Subcutaneous abdominal adipose tissue (tissue), 5 donors: Measurements from ENCODE around the gene GMCL2.
"Not testable (repeated sequence)": the region's sequence is repeated elsewhere in the genome, so short reads cannot be mapped to it uniquely, and the experiment has no call there.

Experiments used
- H3K27ac ChIP-seq: one replicate; pipeline ENCODE4 v1.7.0; 2013; ENCODE audit warnings: low read depth, mild to moderate bottlenecking, inconsistent platforms, low read length, moderate library complexity
- H3K27me3 ChIP-seq, 5 donors: one replicate each; pipeline ENCODE4 v1.7.0; 2013; ENCODE audit warnings: low read length in 5 of 5, inconsistent platforms in 1 of 5; ENCODE audit not compliant: control insufficient read depth in 5 of 5, insufficient read depth in 4 of 5
- H3K36me3 ChIP-seq, 5 donors: one replicate each; pipeline ENCODE4 v1.7.0; 2013; ENCODE audit warnings: low read length in 5 of 5; ENCODE audit not compliant: control insufficient read depth in 5 of 5, insufficient read depth in 5 of 5
- H3K4me1 ChIP-seq, 5 donors: one replicate each; pipeline ENCODE4 v1.7.0; 2013; ENCODE audit warnings: low read length in 5 of 5, mild to moderate bottlenecking in 3 of 5, moderate library complexity in 1 of 5; ENCODE audit not compliant: control insufficient read depth in 5 of 5, insufficient read depth in 5 of 5
- H3K4me3 ChIP-seq, 5 donors: one replicate each; pipeline ENCODE4 v1.7.0; 2013; ENCODE audit warnings: low read length in 5 of 5, low read depth in 1 of 5
- H3K9ac ChIP-seq, 5 donors: one replicate each; pipeline ENCODE4 v1.7.0; 2013; ENCODE audit warnings: low read length in 5 of 5, mild to moderate bottlenecking in 4 of 5, moderate library complexity in 3 of 5
- H3K9me3 ChIP-seq, 5 donors: one replicate each; pipeline ENCODE4 v1.7.0; 2013; ENCODE audit warnings: low read length in 5 of 5; ENCODE audit not compliant: control insufficient read depth in 5 of 5
- donor health status: healthy.
- donor health status: healthy.
- donor health status: healthy.
- donor health status: healthy.
- donor health status: healthy.

The GMCL2 gene

DNA sequence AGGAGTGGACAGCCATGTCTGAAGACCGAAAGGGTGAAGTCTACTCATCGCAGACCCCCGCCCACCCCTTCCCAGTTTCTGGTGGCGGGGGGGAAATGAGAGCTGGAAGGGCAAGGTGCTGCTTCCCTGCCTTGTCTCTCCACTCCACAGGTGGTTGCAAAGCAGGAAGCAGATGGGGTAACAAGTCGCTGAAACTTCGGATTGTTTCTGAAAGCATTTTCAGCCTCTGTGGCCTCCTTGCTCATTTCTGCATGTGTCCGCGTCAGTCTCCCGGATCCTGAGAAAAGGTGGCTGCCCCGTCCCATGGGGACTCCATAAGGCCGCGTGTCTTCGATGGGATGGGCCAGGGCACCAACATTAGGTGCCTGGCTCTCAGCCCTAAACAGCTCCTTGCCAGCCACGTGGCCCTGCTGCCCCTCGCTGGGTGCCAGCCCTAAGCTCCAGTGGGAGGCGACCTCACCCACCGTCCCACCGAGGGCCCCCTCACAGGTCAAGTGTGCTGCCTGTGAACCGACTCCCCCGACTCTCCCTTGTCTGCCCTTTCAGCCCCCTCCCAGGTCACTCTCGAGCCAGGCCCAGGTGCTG is 44.5 kb upstream of the GMCL2 start:
- H3K4me1 ChIP-seq, result peaks cover 10 to 76% (median 52%) of the 10 kb centered on the region in 5 donors

DNA sequence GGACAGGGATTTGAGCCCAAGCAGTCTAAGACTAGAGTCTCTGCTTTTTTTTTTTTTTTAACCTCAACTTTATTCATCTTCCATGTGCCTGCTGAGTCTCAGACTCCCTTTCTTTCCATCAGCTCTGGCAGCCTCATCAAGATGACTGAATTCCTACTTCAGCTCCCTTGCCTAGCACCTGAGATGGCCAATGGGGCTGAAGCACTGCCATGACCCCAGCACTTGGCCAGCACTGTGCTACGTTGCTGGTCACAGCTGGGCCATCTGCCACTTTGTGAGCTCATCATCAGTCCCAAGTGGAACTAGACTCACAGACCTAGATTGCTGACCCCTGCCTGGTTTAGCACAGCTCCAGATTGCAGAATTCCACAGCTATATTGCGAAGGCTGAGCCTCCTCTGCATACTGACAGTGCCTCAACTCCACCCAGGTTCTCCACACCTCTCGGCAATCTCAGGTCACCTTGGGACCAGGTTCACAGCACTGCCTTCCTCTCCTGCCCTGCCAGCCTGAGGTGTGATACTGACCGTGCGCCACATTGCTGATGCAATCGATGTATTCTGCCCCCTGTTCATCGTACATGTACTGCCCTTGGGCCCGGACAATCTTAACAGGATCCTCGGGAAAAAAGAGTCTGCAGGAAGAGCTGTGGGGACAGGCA is 43.8 kb upstream of the GMCL2 start:
- Histone ChIP-seq H3K27me3 (no peaks in the 10 kb centered on the region), H3K4me1 (peaks cover 10 to 70% (median 45%) of the 10 kb centered on the region in 5 donors), H3K9ac (peak overlapping the region; percentile 87 to 95 (median 92)), H3K9me3 (no peaks in the 10 kb centered on the region), H3K27ac (peak overlapping the region; percentile 91), H3K4me3 (peak overlapping the region; percentile 83 to 87 (median 84)), H3K36me3 (peaks cover 3 to 47% (median 31%) of the 10 kb centered on the region in 5 donors)

More for the DNA sequence above, 44.5 kb upstream of the GMCL2 start:
- H3K4me3 ChIP-seq, result peak overlapping the region; percentile 83 to 87 (median 84)
- H3K9me3 ChIP-seq, result no peaks in the 10 kb centered on the region
- H3K27ac ChIP-seq, result peak overlapping the region; percentile 91
- H3K27me3 ChIP-seq, result no peaks in the 10 kb centered on the region
- H3K9ac ChIP-seq, result peak overlapping the region; percentile 87 to 95 (median 92)
- peaks cover 3 to 43% (median 29%) of the 10 kb centered on the region in 5 donors for H3K36me3 ChIP-seq

DNA sequence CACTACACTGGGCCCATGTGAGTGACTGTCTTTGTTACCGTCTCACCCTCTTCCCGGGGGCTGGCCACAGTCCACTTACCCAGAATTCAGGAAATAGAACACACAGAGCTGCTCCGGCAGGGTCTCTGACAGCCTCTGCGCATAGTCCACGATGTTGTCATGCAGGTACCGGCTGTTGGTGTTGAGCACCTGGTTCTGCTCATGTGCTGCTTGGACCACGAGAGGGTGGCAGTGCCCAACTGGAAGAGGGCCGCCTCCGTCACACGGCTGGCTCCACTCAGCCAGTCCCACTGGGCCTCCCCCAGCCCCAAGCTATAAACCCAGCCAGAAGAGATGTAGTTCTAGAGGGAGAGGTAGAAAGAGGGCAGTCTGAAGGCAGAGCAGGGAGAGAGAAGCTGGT is 42.7 kb upstream of the GMCL2 start:
- peak overlapping the region in 4 of 5 donors; percentile 8 to 93 (median 70) for H3K9ac ChIP-seq
- H3K36me3 ChIP-seq, result peaks cover 3 to 58% (median 36%) of the 10 kb centered on the region in 5 donors
- peak overlapping the region in 2 of 5 donors; percentile 12 to 28 for H3K4me3 ChIP-seq
- peaks cover 10 to 61% (median 38%) of the 10 kb centered on the region in 5 donors for H3K4me1 ChIP-seq
- H3K9me3 ChIP-seq, result no peaks in the 10 kb centered on the region
- no peaks in the 10 kb centered on the region for H3K27me3 ChIP-seq
- H3K27ac ChIP-seq, result peak overlapping the region; percentile 39

GRCh38 chr5:178229111-178229510 is 41.9 kb upstream of the GMCL2 start:
- Histone ChIP-seq H3K36me3 (peaks cover 3 to 65% (median 42%) of the 10 kb centered on the region in 5 donors), H3K9ac (peak overlapping the region in 1 of 5 donors; percentile 27), H3K4me1 (peaks cover 10 to 55% (median 39%) of the 10 kb centered on the region in 5 donors)
- not testable (repeated sequence) for H3K9me3 ChIP-seq, H3K27me3 ChIP-seq, H3K27ac ChIP-seq, H3K4me3 ChIP-seq

GRCh38 chr5:178228609-178229008 is 41.4 kb upstream of the GMCL2 start:
- H3K9ac ChIP-seq, result no peak overlapping the region

GRCh38 chr5:178227929-178228328 is 40.8 kb upstream of the GMCL2 start:
- no peak overlapping the region for H3K9ac ChIP-seq
- H3K36me3 ChIP-seq, result peaks cover 3 to 77% (median 48%) of the 10 kb centered on the region in 5 donors
- H3K4me1 ChIP-seq, result peaks cover 8 to 52% (median 47%) of the 10 kb centered on the region in 5 donors

More at GRCh38 chr5:178228609-178229008, 41.4 kb upstream of the GMCL2 start:
- H3K4me1 ChIP-seq, result peaks cover 10 to 58% (median 42%) of the 10 kb centered on the region in 5 donors
- peak overlapping the region; percentile 37 for H3K27ac ChIP-seq
- peaks cover 3 to 70% (median 46%) of the 10 kb centered on the region in 5 donors for H3K36me3 ChIP-seq
- no peaks in the 10 kb centered on the region for H3K9me3 ChIP-seq
- H3K4me3 ChIP-seq, result no peak overlapping the region
- H3K27me3 ChIP-seq, result no peaks in the 10 kb centered on the region

GRCh38 chr5:178227138-178227659 is 40.0 kb upstream of the GMCL2 start:
- no peaks in the 10 kb centered on the region for H3K27me3 ChIP-seq
- H3K27ac ChIP-seq, result peak overlapping the region; percentile 37
- no peak overlapping the region for H3K9ac ChIP-seq
- H3K4me3 ChIP-seq, result no peak overlapping the region
- H3K36me3 ChIP-seq, result peaks cover 3 to 84% (median 56%) of the 10 kb centered on the region in 5 donors
- H3K9me3 ChIP-seq, result no peaks in the 10 kb centered on the region
- H3K4me1 ChIP-seq, result peaks cover 8 to 48% (median 45%) of the 10 kb centered on the region in 5 donors

More at GRCh38 chr5:178227929-178228328, 40.8 kb upstream of the GMCL2 start:
- Histone ChIP-seq H3K27me3 (no peaks in the 10 kb centered on the region), H3K4me3 (no peak overlapping the region), H3K27ac (peak overlapping the region; percentile 37), H3K9me3 (no peaks in the 10 kb centered on the region)

GRCh38 chr5:178225174-178225573 is 38.0 kb upstream of the GMCL2 start:
- Histone ChIP-seq H3K27me3 (no peaks in the 10 kb centered on the region), H3K27ac (no peak overlapping the region), H3K36me3 (peaks cover 3 to 87% (median 68%) of the 10 kb centered on the region in 5 donors), H3K9ac (no peak overlapping the region), H3K4me1 (peaks cover 2 to 30% (median 27%) of the 10 kb centered on the region in 5 donors), H3K4me3 (no peak overlapping the region), H3K9me3 (no peaks in the 10 kb centered on the region)

DNA sequence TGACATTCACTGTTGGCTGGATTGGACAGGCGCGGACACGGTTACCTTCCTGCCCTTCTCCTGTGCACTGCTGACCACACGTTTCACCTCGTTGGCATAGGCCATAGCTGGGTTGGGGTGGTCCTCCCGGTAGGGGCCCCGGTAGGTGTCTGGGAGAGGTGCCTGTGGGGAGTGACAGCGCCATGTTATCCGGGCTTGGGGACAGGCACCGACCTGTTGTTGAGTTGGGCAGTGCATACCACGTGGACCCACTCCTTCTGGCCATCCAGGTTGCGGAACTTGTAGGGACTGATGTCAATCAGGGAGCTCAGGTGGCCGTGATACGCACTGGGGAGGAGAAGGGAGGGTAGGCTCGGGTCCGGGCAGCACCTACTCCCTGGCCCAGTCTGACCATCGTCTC is 37.2 kb upstream of the GMCL2 start:
- Histone ChIP-seq H3K27ac (no peak overlapping the region), H3K4me3 (no peak overlapping the region), H3K9me3 (no peaks in the 10 kb centered on the region), H3K4me1 (peaks cover 0 to 23% (median 19%) of the 10 kb centered on the region in 5 donors), H3K36me3 (peaks cover 1 to 84% (median 63%) of the 10 kb centered on the region in 5 donors), H3K9ac (no peak overlapping the region), H3K27me3 (no peaks in the 10 kb centered on the region)

DNA sequence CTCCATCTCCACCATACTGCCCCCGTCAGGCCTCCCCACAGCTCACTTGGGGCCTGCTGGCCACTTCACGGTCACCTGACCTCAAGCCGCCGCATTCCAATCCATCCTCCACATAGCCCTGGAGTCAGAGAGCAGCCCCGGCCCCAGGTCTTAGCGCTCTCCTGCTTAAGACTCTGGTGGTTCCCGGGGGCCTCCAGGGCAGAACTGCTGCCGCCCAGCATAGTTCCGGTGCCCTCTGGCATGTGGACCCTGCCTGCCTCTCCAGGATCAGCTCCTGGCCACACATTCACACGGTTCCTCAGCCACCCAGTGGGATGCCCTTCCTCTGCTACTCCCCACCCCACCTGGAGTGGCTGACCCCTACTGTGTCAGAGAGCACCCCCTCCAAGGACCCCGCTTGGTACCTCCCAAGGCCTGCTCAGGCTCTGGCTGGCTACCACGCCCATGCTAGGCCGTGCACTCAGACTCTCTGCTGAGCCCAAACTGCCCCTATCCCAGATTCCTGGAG is 36.7 kb upstream of the GMCL2 start:
- Histone ChIP-seq H3K4me1 (peaks cover 0 to 17% (median 14%) of the 10 kb centered on the region in 5 donors), H3K9ac (no peak overlapping the region), H3K27ac (no peak overlapping the region), H3K4me3 (no peak overlapping the region), H3K27me3 (no peaks in the 10 kb centered on the region), H3K9me3 (no peaks in the 10 kb centered on the region), H3K36me3 (peaks cover 0 to 80% (median 60%) of the 10 kb centered on the region in 5 donors)
